Stimulated activated CD8-positive, alpha-beta memory T cell treated with anti-CD3 and anti-CD28 coated beads, Interleukin-15, amount 100 ng/mL, for 24 hours (primary cell): ENCODE measurements around the gene PRTN3.

ENCODE experiments used
- DNase-seq: peaks from one replicate; pipeline ENCODE4 v3.0.0-alpha.2; 2020; ENCODE audit warnings: low read depth

PRTN3 gene

DNA sequence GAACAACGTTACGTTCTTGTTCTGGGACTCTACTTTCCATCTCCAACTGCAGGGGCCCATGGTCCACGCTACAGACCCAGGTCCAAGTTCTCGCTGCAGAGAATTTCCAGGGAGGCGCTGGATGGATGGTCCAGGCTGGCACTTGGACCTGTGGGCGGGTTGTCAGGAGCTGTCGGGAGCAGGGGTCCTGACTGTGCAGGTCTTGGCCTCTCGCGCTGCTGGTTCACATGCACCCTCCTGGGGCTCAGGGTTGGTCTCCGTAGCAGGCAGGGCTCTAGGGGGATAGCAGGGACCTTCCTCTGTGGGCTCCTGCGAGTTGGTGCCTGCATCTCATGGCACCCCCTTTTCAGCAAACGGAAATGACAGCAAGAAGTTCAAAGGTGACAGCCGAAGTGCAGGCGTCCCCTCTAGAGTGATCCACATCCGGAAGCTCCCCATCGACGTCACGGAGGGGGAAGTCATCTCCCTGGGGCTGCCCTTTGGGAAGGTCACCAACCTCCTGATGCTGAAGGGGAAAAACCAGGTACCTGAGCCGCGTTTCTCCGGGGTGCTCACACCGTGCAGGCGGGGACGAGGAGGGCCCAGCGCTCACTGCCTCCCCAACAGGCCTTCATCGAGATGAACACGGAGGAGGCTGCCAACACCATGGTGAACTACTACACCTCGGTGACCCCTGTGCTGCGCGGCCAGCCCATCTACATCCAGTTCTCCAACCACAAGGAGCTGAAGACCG lies 36.9 kb upstream of the PRTN3 start:
- DNase-seq = no peak

DNA sequence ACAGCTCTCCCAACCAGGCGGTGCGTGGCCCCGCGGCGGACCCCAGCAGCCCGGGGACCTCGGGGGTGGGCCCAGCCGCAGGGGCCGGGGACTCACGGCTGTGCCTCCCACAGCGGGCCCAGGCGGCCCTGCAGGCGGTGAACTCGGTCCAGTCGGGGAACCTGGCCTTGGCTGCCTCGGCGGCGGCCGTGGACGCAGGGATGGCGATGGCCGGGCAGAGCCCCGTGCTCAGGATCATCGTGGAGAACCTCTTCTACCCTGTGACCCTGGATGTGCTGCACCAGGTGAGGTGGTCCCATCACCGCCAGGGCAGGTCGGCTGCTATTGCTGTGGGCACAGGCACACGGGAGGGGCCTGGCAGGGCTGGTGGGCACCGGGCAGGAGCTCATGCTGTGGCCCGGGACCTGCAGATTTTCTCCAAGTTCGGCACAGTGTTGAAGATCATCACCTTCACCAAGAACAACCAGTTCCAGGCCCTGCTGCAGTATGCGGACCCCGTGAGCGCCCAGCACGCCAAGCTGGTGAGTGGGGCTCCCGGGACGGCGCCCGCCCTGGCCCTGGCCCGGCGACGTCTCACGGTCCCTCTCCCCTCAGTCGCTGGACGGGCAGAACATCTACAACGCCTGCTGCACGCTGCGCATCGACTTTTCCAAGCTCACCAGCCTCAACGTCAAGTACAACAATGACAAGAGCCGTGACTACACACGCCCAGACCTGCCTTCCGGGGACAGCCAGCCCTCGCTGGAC lies 36.2 kb upstream of the PRTN3 start:
- no peak for DNase-seq

- no peak for DNase-seq
These were observed 35.6 kb upstream of the PRTN3 start for GRCh38 chr19:805166-805551.

- DNase-seq = no peak
These were observed 34.9 kb upstream of the PRTN3 start for GRCh38 chr19:805600-806550.

- DNase-seq = no peak
These were observed 33.9 kb upstream of the PRTN3 start for GRCh38 chr19:806815-807421.

GRCh38 chr19:807627-808422 lies 33.0 kb upstream of the PRTN3 start:
- no peak for DNase-seq

DNA sequence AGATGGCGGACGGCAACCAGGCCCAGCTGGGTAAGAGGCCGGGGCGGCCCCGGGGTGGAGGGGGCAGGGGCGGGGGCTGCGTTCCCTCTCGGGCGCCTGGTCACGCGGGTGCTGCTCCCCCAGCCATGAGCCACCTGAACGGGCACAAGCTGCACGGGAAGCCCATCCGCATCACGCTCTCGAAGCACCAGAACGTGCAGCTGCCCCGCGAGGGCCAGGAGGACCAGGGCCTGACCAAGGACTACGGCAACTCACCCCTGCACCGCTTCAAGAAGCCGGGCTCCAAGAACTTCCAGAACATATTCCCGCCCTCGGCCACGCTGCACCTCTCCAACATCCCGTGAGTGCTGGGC lies 32.4 kb upstream of the PRTN3 start:
- DNase-seq = no peak

GRCh38 chr19:810077-810855 lies 30.5 kb upstream of the PRTN3 start:
- no peak for DNase-seq

- no peak for DNase-seq
These were observed 29.8 kb upstream of the PRTN3 start for GRCh38 chr19:810883-811489.

- no peak for DNase-seq
These were observed 29.2 kb upstream of the PRTN3 start for GRCh38 chr19:811506-812048.

- no peak for DNase-seq
These were observed 28.6 kb upstream of the PRTN3 start for GRCh38 chr19:812049-812746.

GRCh38 chr19:812747-813218 lies 28.0 kb upstream of the PRTN3 start:
- no peak for DNase-seq

DNA sequence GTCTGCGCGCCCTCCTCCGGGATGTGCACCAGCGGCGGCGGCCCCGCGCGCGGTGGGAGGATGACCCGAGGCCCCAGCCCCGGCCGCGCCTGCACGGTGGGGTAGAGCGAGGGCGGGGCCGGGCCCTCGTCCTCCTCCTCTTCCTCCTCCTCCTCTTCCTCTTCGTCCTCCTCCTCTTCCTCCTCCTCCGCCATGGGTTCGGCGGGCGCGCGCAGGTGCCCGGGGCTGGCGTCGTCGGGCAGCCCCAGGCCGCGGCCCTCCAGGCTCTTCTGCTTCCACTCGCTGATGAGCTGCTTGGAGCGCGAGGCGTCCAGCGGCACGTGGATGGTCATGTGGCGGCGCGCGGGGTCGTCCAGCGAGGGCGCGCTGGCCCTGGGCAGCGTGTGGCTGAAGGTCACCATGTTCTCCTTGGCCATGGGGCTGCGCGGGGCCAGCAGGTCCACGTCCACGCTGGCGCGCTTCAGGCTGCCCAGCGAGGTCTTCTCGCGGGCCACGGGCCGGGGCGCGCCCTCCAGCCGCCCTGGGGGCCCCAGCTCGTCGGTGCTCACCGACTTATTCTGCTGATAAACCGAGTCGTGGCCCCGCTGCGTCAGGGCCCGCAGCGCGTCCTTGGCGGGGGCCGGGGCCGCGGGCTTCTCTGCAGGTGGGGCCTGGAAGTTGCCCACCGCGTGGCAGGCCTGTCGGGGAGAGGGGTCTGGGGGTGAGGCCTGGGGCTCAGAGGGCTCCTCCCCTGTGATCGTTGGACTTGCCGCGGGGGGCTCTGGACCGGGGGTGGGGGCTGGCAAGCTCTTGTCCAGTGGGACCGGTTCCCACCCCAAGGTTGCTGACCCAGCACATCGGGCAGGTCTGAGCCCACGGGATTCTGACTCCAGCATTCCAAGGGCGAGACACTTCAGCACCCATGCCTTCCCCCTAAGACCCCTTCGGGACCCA lies 27.3 kb upstream of the PRTN3 start:
- DNase-seq = no peak

DNA sequence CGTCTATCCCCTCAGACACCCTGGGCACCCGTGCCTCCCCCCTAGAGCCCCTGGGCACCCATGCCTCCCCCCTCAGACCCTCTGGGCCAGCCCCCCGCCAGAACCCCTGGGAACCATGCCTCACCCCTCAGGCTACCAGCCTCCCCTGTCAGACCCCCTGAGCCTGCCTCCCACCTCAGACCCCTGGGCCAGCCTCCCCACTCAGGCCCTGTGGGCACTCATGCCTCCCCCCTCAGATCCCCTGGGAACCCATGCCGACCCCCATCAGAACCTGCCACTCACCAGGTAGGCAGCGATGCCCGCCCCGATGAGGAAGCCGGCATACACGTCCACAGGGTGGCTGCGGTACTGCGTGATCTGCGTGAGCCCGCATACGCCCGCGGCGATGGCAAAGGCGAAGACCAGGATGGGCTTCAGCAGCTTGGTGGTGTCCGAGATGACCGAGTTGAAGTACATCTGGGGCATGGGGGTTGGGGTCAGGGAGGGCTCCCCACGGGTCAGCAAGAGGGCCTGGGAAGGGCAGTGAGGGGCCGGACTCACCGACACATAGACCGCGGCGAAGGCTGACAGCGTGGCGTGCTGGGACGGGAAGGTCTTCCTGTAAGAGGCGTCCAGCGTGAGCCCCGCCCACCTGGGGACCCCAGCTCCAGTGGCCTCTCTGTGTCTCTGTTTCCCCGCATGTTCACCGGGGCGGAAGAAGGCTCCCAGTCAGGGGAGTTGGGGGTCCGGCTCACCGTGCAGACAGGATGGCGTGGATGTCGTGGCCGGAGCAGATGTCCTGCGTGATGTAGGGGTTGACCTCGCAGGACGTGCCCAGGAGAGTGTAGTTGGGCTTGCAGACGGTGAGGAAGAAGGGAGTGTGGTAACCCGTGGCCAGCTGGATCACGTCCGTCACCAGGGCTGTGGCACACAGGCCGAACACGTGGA lies 26.4 kb upstream of the PRTN3 start:
- no peak for DNase-seq

GRCh38 chr19:815079-815774 lies 25.6 kb upstream of the PRTN3 start:
- no peak for DNase-seq
